Muscle of leg (tissue), 11 donors: Measurements from ENCODE around the gene PLEKHM3. TPM values are rescaled to one million over a fixed set of nuclear protein-coding genes. Genes with fewer than 3 reads are reported as not detected.
"Not testable (repeated sequence)": the region's sequence is repeated elsewhere in the genome, so short reads cannot be mapped to it uniquely, and the experiment has no call there.

Experiments used
- DNase-seq: peaks from one replicate; pipeline ENCODE4 v3.0.0; 2013
- H3K27ac ChIP-seq: one replicate; pipeline ENCODE4 v1.5.1; 2013; ENCODE audit warnings: mild to moderate bottlenecking, low read length, control low read depth
- H3K27me3 ChIP-seq: one replicate; pipeline ENCODE4 v1.6.1; 2013; ENCODE audit warnings: low read length; ENCODE audit not compliant: control insufficient read depth, insufficient read depth
- H3K36me3 ChIP-seq: one replicate; pipeline ENCODE4 v1.6.1; 2013; ENCODE audit warnings: low read length; ENCODE audit not compliant: control insufficient read depth, insufficient read depth
- H3K4me1 ChIP-seq: one replicate; pipeline ENCODE4 v1.6.1; 2013; ENCODE audit warnings: low read length; ENCODE audit not compliant: control insufficient read depth, insufficient read depth
- H3K4me3 ChIP-seq: one replicate; pipeline ENCODE4 v1.5.1; 2013; ENCODE audit warnings: low read length, control low read depth
- H3K9me3 ChIP-seq: replicated peaks from 2 replicates; pipeline ENCODE4 v1.6.1; 2013; ENCODE audit warnings: low read depth, low read length; ENCODE audit not compliant: control insufficient read depth
- WGBS: methylation state at CpG from one replicate; pipeline ENCODE4 v1.1.5; 2013; ENCODE audit warnings: missing lambda C conversion rate; ENCODE audit not compliant: insufficient coverage; 5-methylcytosine and 5-hydroxymethylcytosine counted together
- polyA plus RNA-seq, 8 donors: library from polyadenylated mRNA; unstranded; fragments of 120-200 nt; gene quantifications; one replicate each; pipeline versions ENCODE4 v1.2.1 to v1.2.3, GENCODE V29; 2013; ENCODE audit warnings: inconsistent platforms in 1 of 8, low replicate concordance in 1 of 8; ENCODE audit not compliant: insufficient read length in 8 of 8, insufficient read depth in 1 of 8
- total RNA-seq: library from RNA; stranded (reverse); fragments of 120-200 nt; gene quantifications from one replicate; pipeline ENCODE4 v1.2.4, GENCODE V29; 2013

The PLEKHM3 gene
- total and polyA plus RNA-seq, 9 donors, result 6.2 to 9.5 (median 7.4) TPM

GRCh38 chr2:208037564-208038487 is 12.5 kb upstream of the PLEKHM3 start:
- DNase-seq, result no peak
- H3K36me3 ChIP-seq, result no peaks in the 10 kb centered on the region
- WGBS, result 100% methylated on average over 1 of the region's 4 CpGs
- H3K4me1 ChIP-seq, result no peaks in the 10 kb centered on the region
- H3K4me3 ChIP-seq, result no peak overlapping the region
- peaks cover 2% of the 10 kb centered on the region for H3K27me3 ChIP-seq
- no peaks in the 10 kb centered on the region for H3K9me3 ChIP-seq
- no peak overlapping the region for H3K27ac ChIP-seq

DNA sequence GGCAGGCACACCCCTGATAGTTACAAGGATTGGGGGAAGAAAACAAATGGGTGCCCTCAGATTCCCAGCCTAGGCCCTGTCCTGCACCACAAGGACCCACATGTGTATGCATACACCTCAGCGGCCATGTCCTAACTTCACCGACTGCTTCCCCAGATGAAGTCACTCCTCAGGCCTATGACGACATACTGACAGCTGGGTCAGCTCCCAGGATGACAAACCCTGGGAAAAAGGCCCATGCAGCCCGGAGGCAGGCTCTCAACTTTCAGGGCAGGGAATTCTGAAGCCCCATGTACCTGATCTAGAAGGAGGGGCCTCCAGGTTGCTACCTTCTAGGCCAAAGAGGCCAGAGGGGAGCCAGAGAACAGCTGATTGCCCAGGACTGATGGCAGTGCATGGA is 11.0 kb upstream of the PLEKHM3 start:
- Histone ChIP-seq H3K9me3 (no peaks in the 10 kb centered on the region), H3K36me3 (no peaks in the 10 kb centered on the region), H3K27ac (no peak overlapping the region), H3K4me3 (no peak overlapping the region), H3K4me1 (no peaks in the 10 kb centered on the region), H3K27me3 (peaks cover 2% of the 10 kb centered on the region)
- no peak for DNase-seq
- WGBS, result 37% methylated on average over 4 of the region's 4 CpGs

- Histone ChIP-seq H3K4me1 (no peaks in the 10 kb centered on the region), H3K4me3 (no peak overlapping the region), H3K9me3 (no peaks in the 10 kb centered on the region), H3K27me3 (peaks cover under 1% of the 10 kb centered on the region), H3K36me3 (no peaks in the 10 kb centered on the region), H3K27ac (no peak overlapping the region)
- DNase-seq, result no peak
- WGBS, result 100% methylated on average over 1 of the region's 4 CpGs
Observed at GRCh38 chr2:208034503-208035140, 9.3 kb upstream of the PLEKHM3 start.

- Histone ChIP-seq H3K27me3 (no peaks in the 10 kb centered on the region), H3K36me3 (no peaks in the 10 kb centered on the region), H3K4me3 (no peak overlapping the region), H3K9me3 (no peaks in the 10 kb centered on the region), H3K4me1 (no peaks in the 10 kb centered on the region), H3K27ac (no peak overlapping the region)
- 55% methylated on average over 2 of the region's 4 CpGs for WGBS
- peak; percentile 31 for DNase-seq
Observed at GRCh38 chr2:208033701-208034502, 8.6 kb upstream of the PLEKHM3 start.

- no peaks in the 10 kb centered on the region for H3K4me1 ChIP-seq
- 20% methylated on average over 1 of the region's 7 CpGs for WGBS
- no peak overlapping the region for H3K4me3 ChIP-seq
- H3K36me3 ChIP-seq, result no peaks in the 10 kb centered on the region
- H3K27me3 ChIP-seq, result no peaks in the 10 kb centered on the region
- H3K27ac ChIP-seq, result no peak overlapping the region
- no peaks in the 10 kb centered on the region for H3K9me3 ChIP-seq
- DNase-seq, result no peak
Observed at GRCh38 chr2:208031608-208032019, 6.3 kb upstream of the PLEKHM3 start.

DNA sequence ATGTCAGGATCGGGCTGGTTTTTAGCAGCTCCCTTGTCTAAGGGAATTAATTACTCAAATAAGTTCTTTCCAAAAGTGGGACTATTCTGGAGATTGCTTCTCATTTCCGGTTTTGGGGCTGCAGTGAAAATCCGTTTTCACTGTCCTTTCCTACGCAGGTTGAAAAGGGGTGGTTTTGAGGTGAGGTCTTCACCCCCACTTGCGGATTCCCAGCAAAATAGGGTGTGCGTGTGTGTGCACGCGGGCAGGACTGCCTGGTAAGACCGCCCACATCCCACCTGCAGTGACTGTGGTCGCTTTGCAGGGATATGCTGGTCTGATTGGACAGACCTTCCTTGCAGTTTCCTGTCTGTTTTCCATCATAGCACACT is 472 bp upstream of the PLEKHM3 start:
- no peaks in the 10 kb centered on the region for H3K9me3 ChIP-seq
- 53% methylated on average over 8 of the region's 10 CpGs for WGBS
- H3K4me3 ChIP-seq, result peak overlapping the region; percentile 92
- no peaks in the 10 kb centered on the region for H3K36me3 ChIP-seq
- H3K4me1 ChIP-seq, result peaks cover 5% of the 10 kb centered on the region
- peak overlapping the region; percentile 83 for H3K27ac ChIP-seq
- no peaks in the 10 kb centered on the region for H3K27me3 ChIP-seq
- DNase-seq, result no peak

DNA sequence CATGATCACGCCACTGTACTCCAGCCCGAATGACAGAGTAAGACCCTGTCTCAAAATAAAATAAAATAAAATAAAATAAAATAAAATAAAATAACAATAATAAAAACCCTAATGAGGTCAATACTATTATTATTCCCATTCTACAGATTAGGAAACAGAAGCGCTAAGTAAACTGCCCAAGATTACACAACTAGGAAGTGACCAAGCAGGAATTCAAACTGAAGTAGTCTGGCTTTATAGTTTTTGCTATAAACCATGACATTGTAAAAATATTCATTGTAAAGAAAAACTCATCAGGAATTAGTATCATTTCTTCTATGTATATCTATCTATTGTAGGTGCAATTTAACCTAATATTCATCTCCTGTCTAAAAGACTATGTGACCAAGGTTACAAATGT is 1.2 kb downstream of the PLEKHM3 start:
- H3K27me3 ChIP-seq, result no peaks in the 10 kb centered on the region
- H3K27ac ChIP-seq, result no peak overlapping the region
- H3K4me3 ChIP-seq, result no peak overlapping the region
- no peak for DNase-seq
- no peaks in the 10 kb centered on the region for H3K36me3 ChIP-seq
- H3K9me3 ChIP-seq, result no peaks in the 10 kb centered on the region
- H3K4me1 ChIP-seq, result peaks cover 5% of the 10 kb centered on the region
- no CpG with 5 or more reads among the region's 3 CpGs for WGBS

DNA sequence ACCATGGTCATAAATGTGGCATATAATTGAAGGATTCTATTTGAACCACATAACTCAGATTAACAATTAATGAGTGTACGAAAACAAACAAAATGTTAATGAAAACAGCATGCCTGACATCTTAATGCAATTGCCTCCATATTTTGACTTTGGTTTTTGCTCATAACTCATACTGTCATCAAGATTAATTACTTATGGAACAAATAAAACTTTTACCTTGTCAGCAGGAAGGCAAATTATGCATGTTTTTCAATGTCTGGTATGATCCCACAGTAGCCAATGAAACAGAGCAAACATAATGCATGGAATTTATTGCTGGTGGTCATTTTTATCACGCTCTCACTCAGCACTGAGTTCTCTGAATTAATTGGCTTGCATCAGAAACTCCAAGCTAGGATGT is 5.1 kb downstream of the PLEKHM3 start:
- WGBS, result no CpG with 5 or more reads among the region's 2 CpGs
- Histone ChIP-seq H3K27ac (no peak overlapping the region), H3K27me3 (no peaks in the 10 kb centered on the region), H3K36me3 (no peaks in the 10 kb centered on the region), H3K4me1 (no peaks in the 10 kb centered on the region), H3K4me3 (no peak overlapping the region), H3K9me3 (no peaks in the 10 kb centered on the region)
- DNase-seq, result no peak

DNA sequence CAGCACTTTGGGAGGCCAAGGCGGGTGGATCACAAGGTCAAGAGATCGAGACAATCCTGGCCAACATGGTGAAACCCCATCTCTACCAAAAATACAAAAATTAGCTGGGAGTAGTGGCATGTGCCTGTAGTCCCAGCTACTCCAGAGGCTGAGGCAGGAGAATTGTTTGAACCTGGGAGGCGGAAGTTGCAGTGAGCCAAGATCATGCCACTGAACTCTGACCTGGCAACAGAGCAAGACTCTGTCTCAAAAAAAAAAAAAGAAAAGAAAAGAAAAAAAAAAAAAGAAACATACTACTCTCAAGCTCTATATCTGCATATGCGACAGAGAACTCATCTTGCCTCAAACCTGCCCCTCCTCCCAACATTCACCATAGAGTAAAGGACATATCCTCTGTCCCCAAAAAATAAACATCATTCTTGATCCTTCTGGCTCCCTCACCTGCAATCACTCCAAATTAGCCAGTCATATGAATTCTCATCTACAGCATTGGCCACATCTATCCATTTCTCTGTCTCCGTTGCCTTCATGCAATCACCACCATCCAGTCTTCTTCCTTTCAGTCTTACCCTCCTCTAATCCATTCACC is 7.1 kb downstream of the PLEKHM3 start:
- H3K36me3 ChIP-seq, H3K27ac ChIP-seq, H3K4me3 ChIP-seq, H3K9me3 ChIP-seq, H3K27me3 ChIP-seq, H3K4me1 ChIP-seq, DNase-seq: not testable (repeated sequence)
- WGBS, result 83% methylated on average over 2 of the region's 5 CpGs

GRCh38 chr2:208017721-208018120 is 7.6 kb downstream of the PLEKHM3 start:
- H3K4me1 ChIP-seq, result no peaks in the 10 kb centered on the region
- H3K27me3 ChIP-seq, result no peaks in the 10 kb centered on the region
- no peak overlapping the region for H3K4me3 ChIP-seq
- H3K9me3 ChIP-seq, result no peaks in the 10 kb centered on the region
- H3K27ac ChIP-seq, result no peak overlapping the region
- no peak for DNase-seq
- 60% methylated on average over 3 of the region's 5 CpGs for WGBS
- no peaks in the 10 kb centered on the region for H3K36me3 ChIP-seq
